ENCODE results near the gene RPP30. TPM values are rescaled to one million over a fixed set of nuclear protein-coding genes. Genes with fewer than 3 reads are reported as not detected.
A peak's percentile ranks its signal among the peaks of the same experiment; 100 is the strongest.

Gene RPP30
- total RNA-seq, 1 donor from 2014 or later = 24.7 TPM

DNA sequence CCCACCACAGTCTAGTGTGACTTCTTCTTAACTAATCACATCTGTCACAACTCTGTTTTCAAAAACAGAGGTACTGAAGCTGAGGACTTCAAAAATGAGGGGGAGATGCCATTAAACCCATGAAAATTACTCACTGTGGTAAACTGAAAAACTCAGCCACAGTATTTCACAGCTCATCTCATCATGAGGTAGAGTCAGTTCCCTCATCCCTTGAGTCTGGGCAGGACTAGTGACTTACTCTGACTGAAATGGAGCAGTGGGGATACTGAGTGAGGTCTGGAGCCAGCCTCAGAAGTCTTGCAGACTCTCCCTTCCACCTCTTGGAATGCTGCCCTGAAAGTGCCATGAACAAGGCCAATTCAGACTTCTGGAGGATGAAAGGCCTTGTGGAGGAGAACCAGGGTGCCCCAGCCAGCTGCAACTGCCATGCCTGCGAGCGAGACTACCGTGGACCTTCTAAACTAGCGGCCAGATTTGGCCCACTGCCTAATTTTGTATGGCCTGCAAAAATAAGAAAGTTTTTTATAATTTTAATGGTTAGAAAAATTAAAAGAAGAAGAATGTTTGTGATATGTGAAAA is 73.8 kb downstream of the RPP30 start:
- Mint-ChIP-seq H3K4me1 (ENCODE audit: low read depth) (peaks cover 30% of the 10 kb centered on the region), H3K27me3 (ENCODE audit: low read depth) (no peaks in the 10 kb centered on the region), H3K4me3 (ENCODE audit: unreplicated experiment) (no peak overlapping the region), H3K9me3 (ENCODE audit: low read depth) (peaks cover 7% of the 10 kb centered on the region), H3K27ac (ENCODE audit: unreplicated experiment) (no peak overlapping the region), H3K36me3 (ENCODE audit: low read depth) (no peaks in the 10 kb centered on the region)
- TF ChIP-seq, protein P1, sequence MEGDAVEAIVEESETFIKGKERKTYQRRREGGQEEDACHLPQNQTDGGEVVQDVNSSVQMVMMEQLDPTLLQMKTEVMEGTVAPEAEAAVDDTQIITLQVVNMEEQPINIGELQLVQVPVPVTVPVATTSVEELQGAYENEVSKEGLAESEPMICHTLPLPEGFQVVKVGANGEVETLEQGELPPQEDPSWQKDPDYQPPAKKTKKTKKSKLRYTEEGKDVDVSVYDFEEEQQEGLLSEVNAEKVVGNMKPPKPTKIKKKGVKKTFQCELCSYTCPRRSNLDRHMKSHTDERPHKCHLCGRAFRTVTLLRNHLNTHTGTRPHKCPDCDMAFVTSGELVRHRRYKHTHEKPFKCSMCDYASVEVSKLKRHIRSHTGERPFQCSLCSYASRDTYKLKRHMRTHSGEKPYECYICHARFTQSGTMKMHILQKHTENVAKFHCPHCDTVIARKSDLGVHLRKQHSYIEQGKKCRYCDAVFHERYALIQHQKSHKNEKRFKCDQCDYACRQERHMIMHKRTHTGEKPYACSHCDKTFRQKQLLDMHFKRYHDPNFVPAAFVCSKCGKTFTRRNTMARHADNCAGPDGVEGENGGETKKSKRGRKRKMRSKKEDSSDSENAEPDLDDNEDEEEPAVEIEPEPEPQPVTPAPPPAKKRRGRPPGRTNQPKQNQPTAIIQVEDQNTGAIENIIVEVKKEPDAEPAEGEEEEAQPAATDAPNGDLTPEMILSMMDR (IDR thresholded peaks at IDR 0.05) = no peak
- no peak for DNase-seq (ENCODE audit: low spot score)

DNA sequence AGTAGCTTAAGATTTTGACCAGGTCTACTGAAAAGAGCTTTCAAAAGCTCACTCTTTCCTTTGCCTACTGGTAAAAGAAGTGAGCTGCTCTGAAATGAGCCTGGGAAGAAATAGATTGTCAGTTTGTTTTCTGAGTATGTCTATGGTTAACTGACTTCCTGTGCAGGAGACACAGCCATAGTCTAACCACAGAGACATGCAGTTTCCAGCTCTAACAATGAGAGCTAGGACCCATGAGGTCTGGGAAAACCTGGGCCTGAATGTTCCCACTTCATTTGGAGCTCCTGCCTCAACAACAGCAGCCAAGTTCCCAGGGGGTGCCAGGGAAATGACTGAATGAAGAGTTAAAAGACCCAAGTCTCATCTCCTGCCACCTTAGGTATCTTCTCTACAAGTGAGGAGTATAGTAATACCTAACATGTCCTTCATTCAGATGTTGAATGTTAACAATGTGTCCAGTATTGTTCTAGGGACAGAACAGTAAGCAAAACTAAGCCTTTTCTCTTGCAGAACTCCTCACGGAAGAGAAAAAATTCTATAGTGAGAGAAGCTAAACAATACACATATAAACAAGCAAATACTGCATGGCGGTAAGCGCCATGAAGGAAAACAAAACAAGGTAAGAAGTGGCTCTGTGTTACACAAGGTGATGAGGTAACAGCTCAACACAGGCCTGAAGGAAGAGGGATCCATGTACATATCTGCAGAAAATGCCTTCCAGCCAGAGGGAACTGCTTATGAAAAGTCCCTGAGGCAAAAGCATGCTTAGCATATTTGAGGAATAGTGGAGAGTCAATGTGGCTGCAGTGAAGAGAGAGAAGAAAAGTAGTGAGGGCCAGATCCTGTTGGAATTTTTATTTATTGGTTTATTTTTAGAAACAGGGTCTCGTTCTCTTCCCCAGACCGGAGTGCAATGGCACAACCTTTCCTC is 75.5 kb downstream of the RPP30 start:
- TF ChIP-seq, protein P1 (IDR thresholded peaks at IDR 0.05) = no peak
- peaks cover 27% of the 10 kb centered on the region for H3K4me1 Mint-ChIP-seq (ENCODE audit: low read depth)
- H3K9me3 Mint-ChIP-seq (ENCODE audit: low read depth) = peaks cover 16% of the 10 kb centered on the region
- peak overlapping the region; percentile 83 for H3K27ac Mint-ChIP-seq (ENCODE audit: unreplicated experiment)
- H3K4me3 Mint-ChIP-seq (ENCODE audit: unreplicated experiment) = no peak overlapping the region
- DNase-seq (ENCODE audit: low spot score) = no peak
- no peaks in the 10 kb centered on the region for H3K27me3 Mint-ChIP-seq (ENCODE audit: low read depth)
- H3K36me3 Mint-ChIP-seq (ENCODE audit: low read depth) = peaks cover 5% of the 10 kb centered on the region

Other genes starting within 250 kb of the RPP30 start
- gene HTR7, start 13.9 kb upstream of the RPP30 start, total RNA-seq = 0.32 to 0.33 TPM in 2 of 3 replicates, not detected in the other
- gene ANKRD1, start 49.1 kb downstream of the RPP30 start, total RNA-seq = 74.6 to 283 TPM (median 261 TPM) in 3 replicates